NAMALWA (cell line): ENCODE results near the gene SH3GLB2.
"Not testable (repeated sequence)": the region's sequence is repeated elsewhere in the genome, so short reads cannot be mapped to it uniquely, and the experiment has no call there.

Experiments
- DNase-seq: peaks from one replicate; pipeline ENCODE4 v3.0.0-alpha.2; 2015; ENCODE audit warnings: low spot score

Gene SH3GLB2

GRCh38 chr9:129053020-129053419 lies 24.9 kb upstream of the SH3GLB2 start:
- no peak for DNase-seq

DNA sequence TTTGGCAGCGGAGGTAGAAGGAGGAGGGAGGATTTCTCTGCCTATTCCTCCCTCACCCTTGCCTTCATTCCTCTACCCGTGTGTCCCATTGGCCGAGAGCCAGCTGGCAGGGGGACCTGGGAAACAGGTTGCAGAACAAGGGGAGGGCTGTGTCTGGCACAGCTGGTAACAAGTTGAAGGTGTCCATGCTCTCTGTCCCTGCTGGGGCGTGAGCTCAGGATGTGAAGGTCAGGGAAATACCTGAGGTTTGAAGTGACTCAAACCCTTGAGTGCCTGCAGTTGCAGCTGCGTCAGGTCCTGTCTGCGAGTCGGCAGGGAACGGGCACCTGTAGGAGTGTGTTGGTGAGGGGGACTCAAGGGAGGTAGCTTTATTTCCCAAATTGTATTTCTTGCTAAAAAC lies 24.5 kb upstream of the SH3GLB2 start:
- DNase-seq, result no peak

- DNase-seq, result no peak
These were observed 13.9 kb upstream of the SH3GLB2 start for GRCh38 chr9:129042016-129042415.

DNA sequence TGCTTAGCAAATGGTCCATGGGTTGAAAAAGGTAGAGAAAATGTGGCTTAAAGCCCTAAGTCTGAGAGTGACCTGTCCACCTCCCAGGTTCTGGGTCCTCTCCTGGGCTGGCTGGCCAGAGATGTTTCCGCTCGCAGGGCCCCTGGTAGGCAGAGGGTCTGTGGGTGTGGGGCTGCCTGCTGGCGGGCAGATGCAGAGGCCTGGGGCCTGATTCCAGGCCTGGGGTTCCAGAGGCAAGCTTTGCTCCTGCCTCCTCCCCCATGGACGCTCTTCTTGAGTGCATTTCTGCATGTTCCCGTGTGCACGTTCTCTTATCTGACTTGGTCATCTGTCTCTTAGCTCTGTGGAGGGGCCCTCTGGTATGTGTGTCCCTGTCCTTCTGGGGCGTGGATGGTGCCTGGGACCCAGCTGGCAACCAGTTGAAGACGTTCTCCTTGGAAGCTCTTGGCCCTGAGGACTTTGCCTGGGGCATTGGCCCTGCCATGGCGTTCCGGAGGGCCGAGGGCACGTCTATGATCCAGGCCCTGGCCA lies 12.0 kb upstream of the SH3GLB2 start:
- no peak for DNase-seq

GRCh38 chr9:129038109-129038852 lies 10.2 kb upstream of the SH3GLB2 start:
- no peak for DNase-seq

DNA sequence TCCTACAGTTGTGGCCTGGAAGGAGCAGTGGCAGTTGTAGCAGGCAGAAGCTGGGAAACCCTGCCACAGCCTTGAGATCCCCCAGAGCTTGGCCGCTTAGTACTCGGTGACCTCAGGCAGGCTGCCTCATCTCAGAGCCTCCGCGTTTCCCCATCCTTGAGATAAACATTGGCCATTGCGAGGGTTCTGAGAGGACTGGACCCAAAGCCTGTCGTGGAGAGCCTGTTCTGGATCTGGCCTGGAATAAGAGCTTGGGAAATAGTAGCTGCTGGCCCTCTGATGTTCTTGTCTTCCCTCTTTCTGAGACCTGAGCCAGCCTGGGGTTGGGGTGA lies 9.6 kb upstream of the SH3GLB2 start:
- DNase-seq, result no peak

- no peak for DNase-seq
These were observed 9.0 kb upstream of the SH3GLB2 start for GRCh38 chr9:129036923-129037766.

- DNase-seq, result peak; percentile 99
These were observed 8.3 kb upstream of the SH3GLB2 start, which contains the start of gene MIGA2 for GRCh38 chr9:129036241-129036922. Gene MIGA2 (plus strand): TSS chr9:129036626. CDS start chr9:129040595, 3,969 bp downstream.

- not testable (repeated sequence) for DNase-seq
These were observed 7.7 kb upstream of the SH3GLB2 start for GRCh38 chr9:129035838-129036237.

DNA sequence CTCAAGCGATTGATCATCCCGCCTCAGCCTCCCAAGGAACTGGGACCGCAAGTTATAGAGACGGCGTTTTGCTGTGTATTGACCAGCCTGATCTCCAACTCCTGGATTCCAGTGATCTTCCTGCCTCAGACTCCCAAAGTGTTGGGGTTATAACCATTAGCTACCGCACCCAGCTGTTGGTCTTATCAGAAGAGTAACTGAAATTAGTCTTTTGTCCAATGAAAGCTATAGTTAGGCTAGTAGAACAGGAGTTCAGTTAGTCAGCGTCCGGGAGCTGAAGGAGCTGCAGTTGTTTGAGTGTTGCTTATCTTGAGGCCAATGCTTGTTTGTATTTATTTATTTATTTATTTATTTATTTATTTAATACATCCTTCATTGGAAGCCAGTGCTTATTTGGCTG lies 5.1 kb upstream of the SH3GLB2 start:
- DNase-seq, result no peak

DNA sequence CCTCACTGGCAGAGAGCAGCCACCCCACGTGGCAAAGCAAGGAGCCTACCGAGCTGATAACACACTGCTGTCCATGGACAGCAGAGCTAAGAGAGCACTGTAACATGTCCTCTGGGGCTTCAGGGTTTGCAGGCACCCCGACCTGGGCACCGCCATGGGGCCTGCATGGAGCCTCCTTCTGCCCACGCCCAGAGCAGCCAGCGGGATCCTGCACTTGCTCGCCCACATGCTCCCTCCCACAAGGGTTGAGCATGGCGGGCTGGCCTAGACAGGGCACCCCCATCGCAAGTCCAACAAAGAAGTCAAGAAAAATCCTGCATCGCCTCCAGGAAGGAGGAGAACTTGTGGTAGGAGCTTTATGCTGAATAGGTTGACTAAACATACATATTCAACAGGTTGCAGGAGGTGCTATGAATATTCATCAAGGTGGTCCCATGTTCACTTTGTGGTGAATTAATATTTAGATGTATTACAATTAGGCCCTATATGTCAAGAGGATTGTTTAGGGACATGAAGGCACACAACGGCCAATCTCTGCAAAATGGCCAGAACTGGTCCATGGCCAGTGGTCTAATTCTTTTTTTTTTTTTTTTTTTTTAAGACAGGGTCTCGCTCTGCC lies 4.5 kb upstream of the SH3GLB2 start:
- peak; percentile 40 for DNase-seq

- DNase-seq, result peak; percentile 0
These were observed 3.4 kb upstream of the SH3GLB2 start for GRCh38 chr9:129031514-129031913.

GRCh38 chr9:129030191-129030590 lies 2.1 kb upstream of the SH3GLB2 start:
- peak; percentile 8 for DNase-seq

- peak; percentile 66 for DNase-seq
These were observed 393 bp downstream of the SH3GLB2 start for GRCh38 chr9:129027685-129028191.

DNA sequence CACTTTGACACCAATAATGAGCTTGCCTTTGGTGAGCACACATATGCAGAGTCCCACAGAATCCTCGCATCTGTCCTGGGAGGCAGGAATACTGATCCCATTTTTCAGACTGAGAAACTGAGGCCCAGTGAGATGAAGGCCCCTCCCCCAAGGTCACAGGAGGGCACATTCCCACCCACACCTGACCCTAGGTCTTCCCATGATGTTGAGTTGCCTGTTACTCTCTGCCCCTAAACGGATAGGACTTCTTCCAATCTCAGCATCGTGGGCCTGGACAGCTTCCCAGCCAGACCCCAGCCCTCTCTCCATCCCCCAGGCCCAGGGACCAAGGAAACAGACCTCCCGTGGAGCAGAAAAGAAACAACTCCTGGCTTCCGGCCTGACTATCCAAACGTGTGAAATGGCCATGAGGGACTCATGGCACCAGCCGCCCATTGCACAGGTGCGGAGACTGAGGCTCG lies 877 bp downstream of the SH3GLB2 start:
- DNase-seq, result no peak

DNA sequence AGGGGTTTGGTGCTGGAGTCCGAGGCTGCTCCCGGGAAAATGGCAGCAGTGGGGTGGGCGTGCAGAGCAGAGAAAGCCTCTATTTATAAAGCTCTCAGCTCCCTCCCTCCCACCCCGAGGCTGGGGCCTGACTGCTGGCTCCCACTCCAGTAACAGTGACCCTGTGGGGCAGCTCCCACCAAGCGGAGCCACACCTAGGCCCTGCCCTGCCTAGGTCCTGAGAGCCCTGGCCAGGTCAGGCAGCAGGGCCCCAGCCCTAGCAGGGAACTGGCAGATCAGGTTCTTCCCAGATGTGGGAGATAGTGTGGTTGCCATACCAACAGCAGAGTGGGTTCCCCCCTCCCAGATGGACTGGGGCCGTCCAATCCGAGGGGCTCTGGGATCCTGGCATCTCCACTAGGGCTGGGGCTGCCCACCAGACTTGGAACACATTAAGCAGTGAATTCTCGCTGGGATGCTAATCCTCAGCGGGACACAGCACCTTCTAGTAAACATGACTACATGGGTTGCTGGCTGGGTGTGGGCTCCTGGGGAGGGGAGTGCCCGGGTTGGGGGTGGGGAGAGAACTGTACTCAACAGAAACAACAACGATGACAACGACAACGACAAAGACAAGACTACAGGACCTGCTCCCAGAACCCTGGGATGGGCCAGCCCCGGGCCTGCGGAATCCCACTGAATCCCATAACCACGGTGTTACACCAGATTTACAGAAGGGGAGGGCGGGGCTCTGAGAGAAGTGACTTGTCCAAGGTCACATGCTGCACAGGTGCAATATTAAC lies 1.5 kb downstream of the SH3GLB2 start:
- DNase-seq, result peak; percentile 47

DNA sequence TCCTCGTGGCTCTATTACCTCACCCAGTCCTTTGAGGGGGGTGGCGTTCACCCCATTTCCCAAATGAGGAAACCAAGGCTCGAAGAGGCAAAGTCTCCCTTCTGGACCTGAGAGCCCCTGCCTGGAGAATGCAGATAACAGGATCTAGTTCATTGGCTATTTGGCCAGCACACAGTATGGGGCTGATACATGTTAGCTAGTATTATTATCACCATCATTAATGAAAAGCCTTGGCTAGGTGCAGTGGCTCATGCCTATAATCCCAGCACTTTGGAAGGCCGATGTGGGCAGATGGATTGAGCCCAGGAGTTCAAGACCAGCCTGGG lies 4.3 kb downstream of the SH3GLB2 start:
- DNase-seq, result no peak

GRCh38 chr9:129023036-129023907 lies 4.9 kb downstream of the SH3GLB2 start:
- DNase-seq, result no peak

- no peak for DNase-seq
These were observed 6.1 kb downstream of the SH3GLB2 start for GRCh38 chr9:129022037-129022436.

GRCh38 chr9:129021091-129021490 lies 7.0 kb downstream of the SH3GLB2 start:
- DNase-seq, result peak; percentile 76
